ENCODE results near the gene GFI1B.

Gene GFI1B

DNA sequence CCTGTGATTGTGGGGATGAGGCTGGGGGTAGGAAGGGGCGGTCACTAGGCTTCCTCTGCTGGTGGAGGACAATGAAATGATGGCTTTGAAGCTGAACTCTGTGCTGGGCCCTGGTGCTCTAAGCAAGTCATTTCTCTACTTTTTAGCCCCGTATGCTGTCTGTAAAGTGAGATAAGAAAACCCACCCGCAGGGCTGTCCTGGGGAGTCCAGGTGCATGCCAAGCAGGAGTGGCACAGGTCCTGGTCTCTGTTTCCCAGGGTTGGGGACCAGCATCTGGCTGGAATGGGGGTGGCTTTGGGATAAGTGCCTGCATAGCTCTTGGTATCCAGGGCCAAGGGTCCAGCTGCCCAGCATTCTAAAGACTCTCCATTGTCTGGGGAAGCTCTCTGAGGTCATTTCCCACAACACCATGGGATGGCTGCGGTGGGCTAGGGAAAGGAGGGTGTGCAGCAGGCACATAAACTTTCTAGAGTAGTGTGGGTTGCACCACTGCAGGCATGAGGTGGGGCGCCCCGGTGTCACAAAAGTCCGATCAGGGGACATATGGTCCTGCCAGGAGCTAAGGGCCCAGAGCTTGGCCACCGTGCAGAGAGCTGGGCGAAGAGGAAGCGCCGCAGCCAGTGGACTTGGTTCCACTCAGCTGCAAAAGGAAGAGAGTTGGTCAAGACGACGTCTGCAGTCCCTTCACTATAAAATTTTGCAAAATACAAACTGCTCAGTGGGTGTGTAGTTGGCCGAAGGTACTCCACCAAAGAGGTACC, 26.7 kb downstream of the GFI1B start:
- no peak for DNase-seq (ENCODE audit: insufficient read length, low spot score)
- TF ChIP-seq SPI1 (IDR thresholded peaks at IDR 0.05; ENCODE audit: low read depth, low read length) (no peak), POU2F2 (IDR thresholded peaks at IDR 0.05; ENCODE audit: low read depth, low read length) (no peak), POLR2AphosphoS5 (IDR thresholded peaks at IDR 0.05; ENCODE audit: low read depth, low read length) (no peak), PAX5 (IDR thresholded peaks at IDR 0.05; ENCODE audit: insufficient read depth, low read length, severe bottlenecking) (no peak), POLR2A (IDR thresholded peaks at IDR 0.05; ENCODE audit: low read depth, low read length) (no peak), TAF1 (IDR thresholded peaks at IDR 0.05; ENCODE audit: low read depth, low read length) (no peak)
- FAIRE-seq = no peak

DNA sequence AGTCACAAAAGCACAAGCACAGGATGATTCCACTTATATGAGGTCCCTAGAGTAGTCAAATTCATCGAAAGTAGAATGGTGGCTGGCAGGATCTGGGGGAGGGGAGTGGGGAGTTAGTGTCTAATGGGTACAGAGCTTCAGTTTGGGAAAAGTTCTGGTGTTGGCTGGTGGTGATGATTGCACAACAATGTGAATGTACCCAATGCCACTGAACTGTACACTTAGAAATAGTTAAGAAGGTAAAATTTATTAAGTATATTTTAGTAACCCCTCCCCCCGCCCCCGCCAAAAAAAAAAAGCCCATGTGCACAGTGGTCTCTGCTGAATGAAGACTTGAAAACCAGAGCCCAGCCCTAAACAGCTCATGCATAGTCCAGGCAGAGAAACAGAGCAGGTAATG, 27.5 kb downstream of the GFI1B start:
- FAIRE-seq (no peak), DNase-seq (ENCODE audit: insufficient read length, low spot score) (no peak)
- TF ChIP-seq POLR2A (IDR thresholded peaks at IDR 0.05; ENCODE audit: low read depth, low read length) (no peak), TAF1 (IDR thresholded peaks at IDR 0.05; ENCODE audit: low read depth, low read length) (no peak), POLR2AphosphoS5 (IDR thresholded peaks at IDR 0.05; ENCODE audit: low read depth, low read length) (no peak), SPI1 (IDR thresholded peaks at IDR 0.05; ENCODE audit: low read depth, low read length) (no peak), PAX5 (IDR thresholded peaks at IDR 0.05; ENCODE audit: insufficient read depth, low read length, severe bottlenecking) (no peak), POU2F2 (IDR thresholded peaks at IDR 0.05; ENCODE audit: low read depth, low read length) (no peak)

DNA sequence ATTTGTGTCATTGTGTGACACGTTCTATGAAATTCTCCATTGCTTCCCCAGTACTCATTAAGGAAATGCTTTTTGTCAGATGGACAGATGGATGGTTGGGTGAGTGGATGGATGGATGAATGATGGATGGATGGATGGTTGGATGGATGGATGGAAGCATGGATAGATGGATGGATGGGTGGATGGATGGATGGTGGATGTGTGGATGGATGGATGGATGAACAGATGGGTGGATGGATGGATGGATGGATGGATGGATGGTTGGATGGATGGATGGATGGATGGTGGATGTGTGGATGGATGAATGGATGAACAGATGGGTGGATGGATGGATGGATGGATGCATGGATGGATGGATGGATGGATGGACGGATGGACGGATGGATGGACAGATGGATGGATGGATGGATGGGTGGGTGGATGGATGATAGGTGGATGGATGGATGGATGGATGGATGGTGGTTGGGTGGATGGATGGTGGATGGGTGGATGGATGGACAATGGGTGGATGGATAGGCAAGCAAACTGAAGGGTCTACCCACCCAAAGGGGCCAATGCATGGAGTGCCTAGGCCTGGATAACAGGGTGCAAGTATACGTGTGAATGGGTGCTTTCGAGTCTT, 28.3 kb downstream of the GFI1B start:
- no peak for FAIRE-seq
- no peak for TF ChIP-seq POLR2AphosphoS5 (IDR thresholded peaks at IDR 0.05; ENCODE audit: low read depth, low read length)
- no peak for TF ChIP-seq PAX5 (IDR thresholded peaks at IDR 0.05; ENCODE audit: insufficient read depth, low read length, severe bottlenecking)
- no peak for TF ChIP-seq SPI1 (IDR thresholded peaks at IDR 0.05; ENCODE audit: low read depth, low read length)
- no peak for TF ChIP-seq POLR2A (IDR thresholded peaks at IDR 0.05; ENCODE audit: low read depth, low read length)
- no peak for TF ChIP-seq POU2F2 (IDR thresholded peaks at IDR 0.05; ENCODE audit: low read depth, low read length)
- no peak for TF ChIP-seq TAF1 (IDR thresholded peaks at IDR 0.05; ENCODE audit: low read depth, low read length)

DNA sequence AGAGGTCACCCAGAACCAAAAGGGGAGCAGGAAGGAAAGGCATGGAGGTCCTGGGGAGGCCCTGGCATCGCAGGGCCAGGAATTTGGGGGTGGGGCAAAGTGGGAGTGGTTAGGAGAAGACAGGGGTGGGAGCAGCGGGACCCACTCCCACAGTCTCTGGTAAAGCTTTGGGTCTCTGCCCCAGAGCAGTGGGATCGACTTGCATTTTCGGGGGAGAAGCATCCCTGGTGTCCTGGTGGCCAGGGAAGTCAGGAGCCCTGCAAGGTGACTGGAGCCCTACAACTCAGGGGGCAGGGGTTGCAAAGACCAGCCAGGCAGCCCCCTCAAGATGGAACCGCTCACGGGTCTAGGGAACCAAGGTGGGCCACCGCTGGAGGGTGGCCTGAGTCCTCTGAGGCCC, 29.9 kb downstream of the GFI1B start:
- TF ChIP-seq POU2F2 (IDR thresholded peaks at IDR 0.05; ENCODE audit: low read depth, low read length) = no peak
- TF ChIP-seq PAX5 (IDR thresholded peaks at IDR 0.05; ENCODE audit: insufficient read depth, low read length, severe bottlenecking) = no peak
- TF ChIP-seq TAF1 (IDR thresholded peaks at IDR 0.05; ENCODE audit: low read depth, low read length) = no peak
- TF ChIP-seq SPI1 (IDR thresholded peaks at IDR 0.05; ENCODE audit: low read depth, low read length) = no peak
- no peak for TF ChIP-seq POLR2A (IDR thresholded peaks at IDR 0.05; ENCODE audit: low read depth, low read length)
- TF ChIP-seq POLR2AphosphoS5 (IDR thresholded peaks at IDR 0.05; ENCODE audit: low read depth, low read length) = no peak
- DNase-seq (ENCODE audit: insufficient read length, low spot score) = no peak
- no peak for FAIRE-seq

More for the DNA sequence above, 28.3 kb downstream of the GFI1B start:
- DNase-seq (ENCODE audit: insufficient read length, low spot score) = no peak

DNA sequence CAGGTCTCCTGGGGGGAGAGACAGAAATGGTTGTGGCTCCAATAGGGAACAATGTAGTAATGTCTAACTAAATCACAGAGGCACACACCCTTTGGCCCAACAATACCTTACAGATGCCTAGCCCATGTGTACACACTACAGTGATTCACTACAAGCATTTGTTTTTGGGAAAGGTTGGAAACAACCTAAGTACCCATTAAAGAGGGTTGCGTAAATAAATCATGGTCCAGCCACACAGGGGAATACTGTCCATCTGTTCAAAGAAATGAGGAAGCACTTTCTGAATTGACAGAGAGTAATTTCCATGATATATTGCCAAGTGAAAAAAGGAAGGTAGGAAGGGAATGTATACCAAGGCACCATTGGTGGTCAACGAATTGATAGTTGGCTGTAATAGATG, 30.3 kb downstream of the GFI1B start:
- DNase-seq (ENCODE audit: insufficient read length, low spot score) (no peak), FAIRE-seq (no peak)
- TF ChIP-seq POLR2A (IDR thresholded peaks at IDR 0.05; ENCODE audit: low read depth, low read length) (no peak), POLR2AphosphoS5 (IDR thresholded peaks at IDR 0.05; ENCODE audit: low read depth, low read length) (no peak), TAF1 (IDR thresholded peaks at IDR 0.05; ENCODE audit: low read depth, low read length) (no peak), POU2F2 (IDR thresholded peaks at IDR 0.05; ENCODE audit: low read depth, low read length) (no peak), SPI1 (IDR thresholded peaks at IDR 0.05; ENCODE audit: low read depth, low read length) (no peak), PAX5 (IDR thresholded peaks at IDR 0.05; ENCODE audit: insufficient read depth, low read length, severe bottlenecking) (no peak)

DNA sequence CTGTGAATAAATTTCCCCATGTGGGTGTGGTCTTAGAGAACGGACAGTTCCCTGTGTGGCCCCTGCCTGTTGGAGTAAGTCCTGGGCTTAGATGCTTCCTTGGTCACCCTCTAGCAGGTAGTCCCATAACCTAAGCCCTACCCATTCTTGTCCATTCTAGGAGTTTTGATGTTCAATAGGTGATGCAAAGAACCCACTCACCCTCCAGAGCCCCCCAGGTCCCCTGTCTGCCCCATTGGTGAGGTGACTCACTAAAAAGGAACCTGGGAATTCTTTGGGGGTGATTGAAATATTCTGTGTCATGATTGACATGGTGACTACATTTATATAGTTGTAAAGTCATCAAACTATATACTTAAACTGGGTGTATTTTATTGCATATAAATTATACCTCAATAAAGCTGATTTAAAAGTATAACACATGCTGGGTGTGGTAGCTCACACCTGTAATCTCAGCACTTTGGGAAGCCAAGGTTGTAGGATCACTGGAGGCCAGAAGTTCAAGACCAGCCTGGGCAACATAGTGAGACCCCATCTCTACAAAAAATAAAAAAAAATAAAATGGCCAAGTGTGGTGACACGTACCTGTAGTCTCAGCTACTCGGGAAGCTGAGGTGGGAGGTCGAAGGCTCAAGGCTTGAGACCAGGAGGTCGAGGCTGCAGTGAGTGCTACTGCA, 31.6 kb downstream of the GFI1B start:
- DNase-seq (ENCODE audit: insufficient read length, low spot score) (no peak), FAIRE-seq (no peak)
- TF ChIP-seq POU2F2 (IDR thresholded peaks at IDR 0.05; ENCODE audit: low read depth, low read length) = no peak
- no peak for TF ChIP-seq SPI1 (IDR thresholded peaks at IDR 0.05; ENCODE audit: low read depth, low read length)
- TF ChIP-seq POLR2AphosphoS5 (IDR thresholded peaks at IDR 0.05; ENCODE audit: low read depth, low read length) = no peak
- no peak for TF ChIP-seq TAF1 (IDR thresholded peaks at IDR 0.05; ENCODE audit: low read depth, low read length)
- no peak for TF ChIP-seq POLR2A (IDR thresholded peaks at IDR 0.05; ENCODE audit: low read depth, low read length)
- TF ChIP-seq PAX5 (IDR thresholded peaks at IDR 0.05; ENCODE audit: insufficient read depth, low read length, severe bottlenecking) = no peak

DNA sequence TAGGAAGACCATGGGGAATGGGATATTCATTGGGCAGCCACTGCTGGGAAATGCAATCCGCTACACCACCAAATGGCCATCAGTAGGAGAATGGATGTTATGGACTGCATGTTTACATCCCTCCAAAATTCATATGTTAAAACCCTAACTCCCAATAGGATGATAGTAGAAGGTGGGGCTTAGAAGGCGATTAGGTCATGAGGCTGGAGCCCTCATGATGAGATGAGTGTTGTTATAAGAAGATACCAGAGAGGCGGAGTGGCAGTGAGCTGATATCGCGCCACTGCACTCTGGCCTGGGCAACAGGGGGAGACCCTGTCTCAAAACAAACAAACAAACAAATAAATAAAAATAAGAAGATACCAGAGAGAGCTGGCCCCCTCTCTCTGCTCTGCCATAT, 36.2 kb downstream of the GFI1B start:
- TF ChIP-seq POLR2AphosphoS5 (IDR thresholded peaks at IDR 0.05; ENCODE audit: low read depth, low read length) = no peak
- TF ChIP-seq POU2F2 (IDR thresholded peaks at IDR 0.05; ENCODE audit: low read depth, low read length) = no peak
- DNase-seq (ENCODE audit: insufficient read length, low spot score) = no peak
- FAIRE-seq = no peak

DNA sequence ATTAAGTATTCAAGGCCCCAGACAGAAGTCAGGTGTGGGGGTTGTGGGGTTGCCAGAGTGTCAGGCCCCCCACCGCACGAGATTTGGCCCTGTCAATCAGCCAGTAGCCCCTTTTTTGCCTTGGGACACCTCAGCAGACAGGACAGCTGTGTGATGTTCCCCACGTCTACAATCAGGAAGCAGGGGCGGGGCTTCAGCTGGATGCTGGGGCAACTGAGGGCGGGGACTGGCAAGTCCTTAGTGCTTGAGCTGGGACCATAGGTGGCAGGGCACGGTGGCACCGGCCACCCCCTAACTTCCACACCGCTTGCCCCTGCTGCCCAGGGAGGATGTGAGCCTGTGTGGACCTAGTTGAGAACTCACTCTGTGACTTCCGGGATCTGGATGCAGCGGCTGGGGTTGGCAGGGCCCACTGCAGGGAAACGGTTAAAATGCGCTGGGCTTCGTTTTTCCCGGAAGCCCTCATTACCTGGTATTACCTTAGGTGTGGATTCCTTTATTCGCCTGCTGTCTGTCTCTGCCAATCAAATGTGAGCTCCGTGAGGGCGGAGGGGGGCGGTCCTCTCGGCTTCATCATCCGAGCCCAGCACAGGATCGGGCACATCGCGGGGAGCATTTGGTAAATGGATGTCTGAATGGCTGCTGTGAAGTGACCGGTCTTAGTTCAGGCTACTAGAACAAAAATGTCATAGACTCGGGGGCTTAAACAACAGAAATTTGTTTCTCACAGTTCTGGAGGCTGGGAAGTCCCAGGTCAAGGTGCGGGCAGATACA, 44.8 kb downstream of the GFI1B start:
- FAIRE-seq = no peak
- DNase-seq (ENCODE audit: insufficient read length, low spot score) = no peak
- no peak for TF ChIP-seq POLR2AphosphoS5 (IDR thresholded peaks at IDR 0.05; ENCODE audit: low read depth, low read length)
- no peak for TF ChIP-seq SPI1 (IDR thresholded peaks at IDR 0.05; ENCODE audit: low read depth, low read length)
- no peak for TF ChIP-seq POU2F2 (IDR thresholded peaks at IDR 0.05; ENCODE audit: low read depth, low read length)
- TF ChIP-seq PAX5 (IDR thresholded peaks at IDR 0.05; ENCODE audit: insufficient read depth, low read length, severe bottlenecking) = no peak
- no peak for TF ChIP-seq TAF1 (IDR thresholded peaks at IDR 0.05; ENCODE audit: low read depth, low read length)
- TF ChIP-seq POLR2A (IDR thresholded peaks at IDR 0.05; ENCODE audit: low read depth, low read length) = no peak

DNA sequence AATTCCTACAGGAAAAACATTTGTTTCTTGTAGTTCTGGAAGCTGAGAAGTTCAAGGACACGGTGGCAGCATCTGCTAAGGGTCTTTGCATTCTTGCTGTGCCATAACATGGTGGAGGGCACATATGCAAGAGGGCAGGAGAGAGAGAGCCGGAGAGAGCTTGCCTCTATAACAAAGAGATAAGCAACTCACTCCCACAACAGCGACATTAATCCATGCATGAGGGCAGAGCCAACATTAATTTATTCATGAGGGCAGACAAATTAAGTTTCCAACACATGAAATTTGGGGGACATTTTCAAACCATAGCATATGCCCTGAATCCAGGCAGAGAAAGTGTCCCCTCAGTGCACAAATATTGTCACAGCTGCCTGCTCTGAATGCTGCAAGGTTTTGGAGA, 47.9 kb downstream of the GFI1B start:
- no peak for TF ChIP-seq POLR2AphosphoS5 (IDR thresholded peaks at IDR 0.05; ENCODE audit: low read depth, low read length)
- TF ChIP-seq PAX5 (IDR thresholded peaks at IDR 0.05; ENCODE audit: insufficient read depth, low read length, severe bottlenecking) = no peak
- TF ChIP-seq SPI1 (IDR thresholded peaks at IDR 0.05; ENCODE audit: low read depth, low read length) = no peak
- TF ChIP-seq POU2F2 (IDR thresholded peaks at IDR 0.05; ENCODE audit: low read depth, low read length) = no peak
- no peak for TF ChIP-seq TAF1 (IDR thresholded peaks at IDR 0.05; ENCODE audit: low read depth, low read length)
- TF ChIP-seq POLR2A (IDR thresholded peaks at IDR 0.05; ENCODE audit: low read depth, low read length) = no peak
- DNase-seq (ENCODE audit: insufficient read length, low spot score) (no peak), FAIRE-seq (no peak)
